ENCODE results near the gene MARCHF10. TPM values are rescaled to one million over a fixed set of nuclear protein-coding genes. Genes with fewer than 3 reads are reported as not detected.

Gene MARCHF10
- polyA plus RNA-seq, 1 donor from 2014 or later = 0.27 TPM

- no peaks in the 10 kb centered on the region for H4K20me1 ChIP-seq (ENCODE audit: insufficient read depth)
- no peak overlapping the region for H3K27ac ChIP-seq (ENCODE audit: low read length)
- H3K9me2 ChIP-seq (ENCODE audit: insufficient read depth, low read length) = no peaks in the 10 kb centered on the region
- H2AFZ ChIP-seq (ENCODE audit: low read depth, low read length) = no peak overlapping the region
- no peaks in the 10 kb centered on the region for H3K36me3 ChIP-seq (ENCODE audit: insufficient read depth, low read length)
- H3F3A ChIP-seq (ENCODE audit: insufficient read depth, low read length, poor library complexity, severe bottlenecking) = no peaks in the 10 kb centered on the region
- H3K9me3 ChIP-seq (ENCODE audit: low read length) = no peaks in the 10 kb centered on the region
- TF ChIP-seq EZH2 (IDR thresholded peaks at IDR 0.05; ENCODE audit: borderline replicate concordance, insufficient read depth, low read length, poor library complexity, severe bottlenecking) = no peak
- no peak for TF ChIP-seq RAD21 (conservative IDR thresholded peaks at IDR 0.05)
- no peak for TF ChIP-seq SMC3 (conservative IDR thresholded peaks at IDR 0.05; ENCODE audit: poor library complexity)
- TF ChIP-seq EP300 (conservative IDR thresholded peaks at IDR 0.05; ENCODE audit: poor library complexity, severe bottlenecking) = no peak
- TF ChIP-seq TAF1 (IDR thresholded peaks at IDR 0.05; ENCODE audit: low read depth) = no peak
- no peak for TF ChIP-seq REST (IDR thresholded peaks at IDR 0.05; ENCODE audit: borderline replicate concordance)
- TF ChIP-seq POLR2AphosphoS5 (IDR thresholded peaks at IDR 0.05) = no peak
- no peak for TF ChIP-seq CTCF (IDR thresholded peaks at IDR 0.05; ENCODE audit: poor library complexity, severe bottlenecking)
- no peak for TF ChIP-seq MXI1 (conservative IDR thresholded peaks at IDR 0.05; ENCODE audit: poor library complexity, severe bottlenecking)
- no peak overlapping the region for H3K4me2 ChIP-seq (ENCODE audit: low read length)
- no peaks in the 10 kb centered on the region for H3K27me3 ChIP-seq (ENCODE audit: insufficient read depth, low read depth, low read length)
- H3K9ac ChIP-seq (ENCODE audit: low read length) = no peak overlapping the region
- peak overlapping the region; percentile 77 for H3K4me3 ChIP-seq (ENCODE audit: low read length)
- peaks cover 18% of the 10 kb centered on the region for H3K79me2 ChIP-seq (replicated peaks; ENCODE audit: insufficient read depth, low read length)
These were observed 101.3 kb downstream of the MARCHF10 start for GRCh38 chr17:62706598-62707424.

GRCh38 chr17:62705778-62706597 is 102.1 kb downstream of the MARCHF10 start:
- H3K27ac ChIP-seq (ENCODE audit: low read length) = peak overlapping the region; percentile 67
- H3K4me3 ChIP-seq (ENCODE audit: low read length) = peak overlapping the region; percentile 77

More at GRCh38 chr17:62705778-62706597, 102.1 kb downstream of the MARCHF10 start:
- H4K20me1 ChIP-seq (ENCODE audit: insufficient read depth) = no peaks in the 10 kb centered on the region
- TF ChIP-seq SMC3 (conservative IDR thresholded peaks at IDR 0.05; ENCODE audit: poor library complexity) (peak; percentile 19), CTCF (IDR thresholded peaks at IDR 0.05; ENCODE audit: poor library complexity, severe bottlenecking) (no peak)
- H3F3A ChIP-seq (ENCODE audit: insufficient read depth, low read length, poor library complexity, severe bottlenecking) = no peaks in the 10 kb centered on the region
- peak overlapping the region; percentile 93 for H3K4me2 ChIP-seq (ENCODE audit: low read length)
- H3K36me3 ChIP-seq (ENCODE audit: insufficient read depth, low read length) = no peaks in the 10 kb centered on the region
- peaks cover 18% of the 10 kb centered on the region for H3K79me2 ChIP-seq (replicated peaks; ENCODE audit: insufficient read depth, low read length)
- no peaks in the 10 kb centered on the region for H3K27me3 ChIP-seq (ENCODE audit: insufficient read depth, low read depth, low read length)
- no peaks in the 10 kb centered on the region for H3K9me2 ChIP-seq (ENCODE audit: insufficient read depth, low read length)
- no peaks in the 10 kb centered on the region for H3K9me3 ChIP-seq (ENCODE audit: low read length)
- peak overlapping the region; percentile 75 for H2AFZ ChIP-seq (ENCODE audit: low read depth, low read length)
- peak overlapping the region; percentile 84 for H3K9ac ChIP-seq (ENCODE audit: low read length)

Measured in neural cell (in vitro differentiated cells).